DOHH2 (cell line): ENCODE data around the gene CTNNA2.

Source experiments
- H3F3A ChIP-seq: fragments of 200-600 bp; sonication (generic), shearing (Covaris generic); 2 replicates; pipeline ENCODE4 v1.6.0; 2016; ENCODE audit warnings: antibody characterized with exemption, mild to moderate bottlenecking; ENCODE audit not compliant: control insufficient read depth, insufficient read depth
- H3K27ac ChIP-seq: fragments of 200-600 bp; sonication (generic); 2 replicates; pipeline ENCODE4 v1.5.1; 2014; ENCODE audit warnings: low read depth, mild to moderate bottlenecking, low read length, moderate library complexity
- H3K27me3 ChIP-seq: fragments of 200-600 bp; sonication (generic); 2 replicates; pipeline ENCODE4 v1.6.1; 2014; ENCODE audit warnings: mild to moderate bottlenecking, low read length, mixed read lengths; ENCODE audit not compliant: control insufficient read depth
- H3K36me3 ChIP-seq: fragments of 200-600 bp; sonication (generic); 2 replicates; pipeline ENCODE4 v1.6.1; 2014; ENCODE audit warnings: mild to moderate bottlenecking, low read length, moderate library complexity, mixed read lengths; ENCODE audit not compliant: control insufficient read depth
- H3K4me1 ChIP-seq: fragments of 200-600 bp; sonication (generic); 2 replicates; pipeline ENCODE4 v1.6.1; 2014; ENCODE audit warnings: mild to moderate bottlenecking, low read length, mixed read lengths; ENCODE audit not compliant: control insufficient read depth
- H3K4me2 ChIP-seq: fragments of 200-600 bp; sonication (generic); 2 replicates; pipeline ENCODE4 v1.6.0; 2014; ENCODE audit warnings: mild to moderate bottlenecking, low read length, moderate library complexity
- H3K4me3 ChIP-seq: fragments of 200-600 bp; sonication (generic); 2 replicates; pipeline ENCODE4 v1.5.1; 2014; ENCODE audit warnings: mild to moderate bottlenecking, low read length, mixed read lengths
- H3K79me2 ChIP-seq: fragments of 200-600 bp; sonication (generic); 2 replicates; pipeline ENCODE4 v1.6.1; 2014; ENCODE audit warnings: mild to moderate bottlenecking, low read length, mixed read lengths; ENCODE audit not compliant: control insufficient read depth
- H3K9me2 ChIP-seq: fragments of 200-600 bp; sonication (generic); replicated peaks from 2 replicates; pipeline ENCODE4 v1.6.1; 2014; ENCODE audit warnings: mild to moderate bottlenecking, low read length, mixed read lengths; ENCODE audit not compliant: control insufficient read depth
- H3K9me3 ChIP-seq: fragments of 200-600 bp; sonication (generic); 2 replicates; pipeline ENCODE4 v1.6.1; 2014; ENCODE audit warnings: antibody characterized with exemption, low read length, mixed read lengths; ENCODE audit not compliant: control insufficient read depth, insufficient read depth
- H4K20me1 ChIP-seq: fragments of 200-600 bp; sonication (generic); 2 replicates; pipeline ENCODE4 v1.6.0; 2014; ENCODE audit warnings: low read depth, mild to moderate bottlenecking, antibody characterized with exemption, low read length, moderate library complexity; ENCODE audit not compliant: control insufficient read depth, insufficient read depth
- CTCF ChIP-seq: fragments of 200-600 bp; sonication (generic); IDR thresholded peaks from one replicate; pipeline ENCODE4 v1.5.1; 2014; ENCODE audit warnings: antibody characterized with exemption, mild to moderate bottlenecking, low read depth, low read length; ENCODE audit not compliant: poor library complexity, severe bottlenecking
- EZH2phosphoT487 ChIP-seq: fragments of 200-600 bp; sonication (generic); IDR thresholded peaks from 2 replicates; pipeline ENCODE4 v1.6.1; 2017; ENCODE audit warnings: borderline replicate concordance, mild to moderate bottlenecking, antibody characterized with exemption, low read length, moderate library complexity, mixed read lengths

The CTNNA2 gene

GRCh38 chr2:79513711-79514110 is 860 bp downstream of the CTNNA2 start:
- TF ChIP-seq EZH2phosphoT487 (no peak), CTCF (no peak)
- no peaks in the 10 kb centered on the region for H3K9me3 ChIP-seq
- H3K36me3 ChIP-seq, result no peaks in the 10 kb centered on the region
- H3K9me2 ChIP-seq, result no peaks in the 10 kb centered on the region
- H3K27ac ChIP-seq, result no peak overlapping the region
- no peaks in the 10 kb centered on the region for H3F3A ChIP-seq
- H3K4me1 ChIP-seq, result no peaks in the 10 kb centered on the region
- no peak overlapping the region for H3K4me2 ChIP-seq
- peaks cover 6% of the 10 kb centered on the region for H3K27me3 ChIP-seq
- no peaks in the 10 kb centered on the region for H3K79me2 ChIP-seq
- no peaks in the 10 kb centered on the region for H4K20me1 ChIP-seq
- no peak overlapping the region for H3K4me3 ChIP-seq

- no peaks in the 10 kb centered on the region for H3F3A ChIP-seq
- H3K79me2 ChIP-seq, result no peaks in the 10 kb centered on the region
- H3K9me2 ChIP-seq, result no peaks in the 10 kb centered on the region
- H3K27ac ChIP-seq, result no peak overlapping the region
- H3K27me3 ChIP-seq, result no peaks in the 10 kb centered on the region
- H3K36me3 ChIP-seq, result no peaks in the 10 kb centered on the region
- H3K9me3 ChIP-seq, result no peaks in the 10 kb centered on the region
- no peaks in the 10 kb centered on the region for H3K4me1 ChIP-seq
- H4K20me1 ChIP-seq, result no peaks in the 10 kb centered on the region
- no peak overlapping the region for H3K4me3 ChIP-seq
- TF ChIP-seq EZH2phosphoT487 (no peak), CTCF (no peak)
- no peak overlapping the region for H3K4me2 ChIP-seq
Measured at GRCh38 chr2:79529636-79530035, 16.8 kb downstream of the CTNNA2 start.

- Histone ChIP-seq H3K4me3 (no peak overlapping the region), H3K27ac (no peak overlapping the region), H3K27me3 (no peaks in the 10 kb centered on the region), H3K36me3 (no peaks in the 10 kb centered on the region), H3F3A (no peaks in the 10 kb centered on the region), H3K4me1 (no peaks in the 10 kb centered on the region), H4K20me1 (no peaks in the 10 kb centered on the region), H3K4me2 (no peak overlapping the region), H3K79me2 (no peaks in the 10 kb centered on the region), H3K9me2 (no peaks in the 10 kb centered on the region), H3K9me3 (no peaks in the 10 kb centered on the region)
- no peak for TF ChIP-seq CTCF
- no peak for TF ChIP-seq EZH2phosphoT487
Measured at GRCh38 chr2:79530443-79530842, 17.6 kb downstream of the CTNNA2 start.

GRCh38 chr2:79547568-79547967 is 34.7 kb downstream of the CTNNA2 start:
- Histone ChIP-seq H3K9me3 (peaks cover 9% of the 10 kb centered on the region; the same call in 1 of the 2 replicates), H3K27me3 (no peaks in the 10 kb centered on the region), H3K36me3 (no peaks in the 10 kb centered on the region), H3K4me2 (no peak overlapping the region), H3K4me1 (no peaks in the 10 kb centered on the region), H4K20me1 (no peaks in the 10 kb centered on the region), H3K27ac (no peak overlapping the region), H3F3A (no peaks in the 10 kb centered on the region), H3K4me3 (no peak overlapping the region), H3K9me2 (no peaks in the 10 kb centered on the region), H3K79me2 (no peaks in the 10 kb centered on the region)
- TF ChIP-seq EZH2phosphoT487 (no peak), CTCF (no peak)
